ENCODE data around the gene NCBP3. TPM values are rescaled to one million over a fixed set of nuclear protein-coding genes. Genes with fewer than 3 reads are reported as not detected.

The NCBP3 gene
- total and polyA plus RNA-seq, 11 donors = 10.4 to 26.4 (median 20.2) TPM

- no peak for ATAC-seq
- peaks cover 0 to 15% (median 6%) of the 10 kb centered on the region in 12 donors for H3K4me1 ChIP-seq
- H3K9me3 ChIP-seq = no peaks in the 10 kb centered on the region
- H3K27ac ChIP-seq = no peak overlapping the region
- DNase-seq = no peak
- H3K36me3 ChIP-seq = peaks cover 0 to 8% (median 4%) of the 10 kb centered on the region in 9 donors
- no peaks in the 10 kb centered on the region for H3K27me3 ChIP-seq
- no peak overlapping the region for H3K4me3 ChIP-seq
- TF ChIP-seq CTCF (IDR thresholded peaks at IDR 0.05) = no peak
- no peak for TF ChIP-seq POLR2A (IDR thresholded peaks at IDR 0.05)
- 95 to 97% (median 96%) methylated on average over 17 to 21 of the region's 21 CpGs for WGBS, 4 donors
- intact Hi-C loops (cut with DNase I) = loop anchor here in 6 of 10 donors (5.0 to 10.0 kb wide), 5 partner anchors 36 to 206 kb away; no protein-coding TSS in a partner anchor
Observed at GRCh38 chr17:3866276-3866675, 20.2 kb upstream of the NCBP3 start.

GRCh38 chr17:3865176-3865575 lies 19.1 kb upstream of the NCBP3 start:
- H3K36me3 ChIP-seq = peaks cover 0 to 16% (median 13%) of the 10 kb centered on the region in 9 donors

GRCh38 chr17:3864534-3864933 lies 18.5 kb upstream of the NCBP3 start:
- WGBS, 4 donors = 91 to 94% (median 93%) methylated on average over 6 to 10 of the region's 10 CpGs

More at GRCh38 chr17:3865176-3865575, 19.1 kb upstream of the NCBP3 start:
- intact Hi-C loops (cut with DNase I) = loop anchor here in 7 of 10 donors (2.0 to 10.0 kb wide), 6 partner anchors 37 to 207 kb away; no protein-coding TSS in a partner anchor
- DNase-seq = peak in 2 of 5 donors; percentile 44 to 48
- no peak for TF ChIP-seq CTCF (IDR thresholded peaks at IDR 0.05)
- TF ChIP-seq POLR2A (IDR thresholded peaks at IDR 0.05) = no peak
- no peak overlapping the region for H3K27ac ChIP-seq
- ATAC-seq = peak in 2 of 4 donors; percentile 62 to 65
- no peaks in the 10 kb centered on the region for H3K27me3 ChIP-seq
- H3K4me1 ChIP-seq = peaks cover 0 to 9% (median 0%) of the 10 kb centered on the region in 12 donors
- H3K4me3 ChIP-seq = no peak overlapping the region
- 52 to 88% (median 79%) methylated on average over 2 to 8 of the region's 8 CpGs for WGBS, 4 donors
- no peaks in the 10 kb centered on the region for H3K9me3 ChIP-seq

More at GRCh38 chr17:3864534-3864933, 18.5 kb upstream of the NCBP3 start:
- H3K4me3 ChIP-seq = no peak overlapping the region
- peaks cover 0 to 9% (median 0%) of the 10 kb centered on the region in 12 donors for H3K4me1 ChIP-seq
- DNase-seq (no peak), ATAC-seq (no peak)
- no peaks in the 10 kb centered on the region for H3K9me3 ChIP-seq
- H3K27me3 ChIP-seq = no peaks in the 10 kb centered on the region
- TF ChIP-seq POLR2A (IDR thresholded peaks at IDR 0.05) (no peak), CTCF (IDR thresholded peaks at IDR 0.05) (no peak)
- intact Hi-C loops (cut with DNase I) = loop anchor here in 6 of 10 donors (2.0 to 10.0 kb wide), 6 partner anchors 43 to 143 kb away; no protein-coding TSS in a partner anchor
- peaks cover 0 to 17% (median 13%) of the 10 kb centered on the region in 9 donors for H3K36me3 ChIP-seq
- H3K27ac ChIP-seq = no peak overlapping the region
